ENCODE measurements around the gene USP40.

USP40 gene

DNA sequence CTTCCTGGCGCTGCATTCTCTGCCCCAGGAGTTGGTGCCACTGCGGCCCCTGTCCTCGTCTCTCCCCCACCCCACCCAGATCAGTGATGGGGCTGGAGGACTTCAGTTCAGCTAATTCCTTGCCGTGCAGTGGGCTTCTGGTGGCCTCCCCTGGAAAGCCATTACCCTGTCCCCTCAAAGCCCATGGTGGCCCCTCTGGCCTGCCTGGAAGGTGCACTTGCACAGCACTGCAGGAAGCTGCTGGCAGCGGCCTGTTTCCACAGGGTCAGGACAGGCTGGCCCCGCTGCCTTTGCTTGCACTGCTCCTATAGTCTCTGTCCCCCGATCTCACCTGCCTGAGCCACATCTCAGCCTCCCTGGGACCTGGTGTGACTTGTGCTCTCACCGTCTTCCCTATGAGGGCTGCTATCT lies 105.1 kb downstream of the USP40 start:
- POLR2A ChIA-PET = no interaction called here
- TF ChIP-seq FOXK2 (IDR thresholded peaks at IDR 0.05) = no peak
- TF ChIP-seq SP1 (IDR thresholded peaks at IDR 0.05) = no peak
- TF ChIP-seq BHLHE40 (IDR thresholded peaks at IDR 0.05; ENCODE audit: borderline replicate concordance) = no peak
- no peak for TF ChIP-seq LEF1 (IDR thresholded peaks at IDR 0.05; ENCODE audit: borderline replicate concordance)
- TF ChIP-seq NFRKB (IDR thresholded peaks at IDR 0.05) = no peak
- TF ChIP-seq ELF4 (IDR thresholded peaks at IDR 0.05) = no peak
- TF ChIP-seq FOXM1 (IDR thresholded peaks at IDR 0.05; ENCODE audit: borderline replicate concordance) = no peak
- no peak for TF ChIP-seq SUZ12 (IDR thresholded peaks at IDR 0.05)
- TF ChIP-seq L3MBTL2 (conservative IDR thresholded peaks at IDR 0.05) = no peak
- no peak for TF ChIP-seq TARDBP (IDR thresholded peaks at IDR 0.05)
- TF ChIP-seq CTBP1 (IDR thresholded peaks at IDR 0.05; ENCODE audit: borderline replicate concordance) = no peak
- TF ChIP-seq, protein P1, sequence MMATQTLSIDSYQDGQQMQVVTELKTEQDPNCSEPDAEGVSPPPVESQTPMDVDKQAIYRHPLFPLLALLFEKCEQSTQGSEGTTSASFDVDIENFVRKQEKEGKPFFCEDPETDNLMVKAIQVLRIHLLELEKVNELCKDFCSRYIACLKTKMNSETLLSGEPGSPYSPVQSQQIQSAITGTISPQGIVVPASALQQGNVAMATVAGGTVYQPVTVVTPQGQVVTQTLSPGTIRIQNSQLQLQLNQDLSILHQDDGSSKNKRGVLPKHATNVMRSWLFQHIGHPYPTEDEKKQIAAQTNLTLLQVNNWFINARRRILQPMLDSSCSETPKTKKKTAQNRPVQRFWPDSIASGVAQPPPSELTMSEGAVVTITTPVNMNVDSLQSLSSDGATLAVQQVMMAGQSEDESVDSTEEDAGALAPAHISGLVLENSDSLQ (IDR thresholded peaks at IDR 0.05) = no peak
- TF ChIP-seq ZNF384 (IDR thresholded peaks at IDR 0.05) = no peak
- no peak for TF ChIP-seq HDGF (IDR thresholded peaks at IDR 0.05; ENCODE audit: borderline replicate concordance)
- no peak for TF ChIP-seq FOXA1 (IDR thresholded peaks at IDR 0.05)
- no peak for TF ChIP-seq ARNT (IDR thresholded peaks at IDR 0.05)
- CTCF ChIA-PET = no interaction called here
- DNase-seq (ENCODE audit: extremely low spot score) = no peak

DNA sequence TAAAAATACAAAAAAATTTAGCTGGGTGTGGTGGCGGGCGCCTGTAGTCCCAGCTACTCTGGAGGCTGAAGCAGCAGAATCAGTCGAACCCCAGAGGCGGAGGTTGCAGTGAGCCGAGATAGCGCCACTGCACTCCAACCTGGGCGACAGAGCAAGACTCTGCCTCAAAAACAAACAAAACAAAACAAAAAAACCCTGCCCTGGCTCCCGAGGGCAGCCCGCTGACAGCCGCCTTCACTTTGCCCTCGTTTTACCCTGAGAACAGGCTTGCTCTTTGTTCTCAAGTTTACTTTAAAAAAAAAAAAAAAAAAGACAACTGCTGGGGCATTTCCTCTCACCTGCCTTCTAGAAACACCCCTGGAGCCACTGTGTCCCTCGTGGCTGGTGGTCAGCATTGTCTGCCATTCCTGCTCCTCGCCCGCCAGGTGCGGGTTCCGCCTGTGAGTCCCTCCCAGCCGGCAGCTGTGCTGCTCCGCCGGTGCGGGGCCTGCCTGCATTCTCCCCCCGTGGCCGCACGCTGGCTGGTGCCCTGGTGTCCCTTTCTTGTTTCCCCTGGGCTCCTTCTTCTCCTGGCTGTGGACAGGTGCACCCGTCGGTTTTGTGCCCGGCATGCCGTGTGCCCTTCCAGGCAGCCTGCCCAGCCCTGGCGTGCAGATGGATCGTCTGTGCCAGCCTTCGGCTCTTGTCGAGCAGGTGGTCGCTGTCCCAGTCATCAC lies 105.7 kb downstream of the USP40 start:
- no peak for TF ChIP-seq FOXK2 (IDR thresholded peaks at IDR 0.05)
- TF ChIP-seq BHLHE40 (IDR thresholded peaks at IDR 0.05; ENCODE audit: borderline replicate concordance) = no peak
- TF ChIP-seq, protein P1 (IDR thresholded peaks at IDR 0.05) = no peak
- no peak for TF ChIP-seq CTBP1 (IDR thresholded peaks at IDR 0.05; ENCODE audit: borderline replicate concordance)
- TF ChIP-seq L3MBTL2 (conservative IDR thresholded peaks at IDR 0.05) = no peak
- TF ChIP-seq TARDBP (IDR thresholded peaks at IDR 0.05) = no peak
- no peak for TF ChIP-seq ZNF384 (IDR thresholded peaks at IDR 0.05)
- no peak for TF ChIP-seq NFRKB (IDR thresholded peaks at IDR 0.05)
- TF ChIP-seq FOXM1 (IDR thresholded peaks at IDR 0.05; ENCODE audit: borderline replicate concordance) = no peak
- no peak for TF ChIP-seq LEF1 (IDR thresholded peaks at IDR 0.05; ENCODE audit: borderline replicate concordance)
- TF ChIP-seq HDGF (IDR thresholded peaks at IDR 0.05; ENCODE audit: borderline replicate concordance) = no peak
- TF ChIP-seq ELF4 (IDR thresholded peaks at IDR 0.05) = no peak
- TF ChIP-seq ARNT (IDR thresholded peaks at IDR 0.05) = no peak
- POLR2A ChIA-PET = no interaction called here
- no peak for DNase-seq (ENCODE audit: extremely low spot score)
- CTCF ChIA-PET = no interaction called here

DNA sequence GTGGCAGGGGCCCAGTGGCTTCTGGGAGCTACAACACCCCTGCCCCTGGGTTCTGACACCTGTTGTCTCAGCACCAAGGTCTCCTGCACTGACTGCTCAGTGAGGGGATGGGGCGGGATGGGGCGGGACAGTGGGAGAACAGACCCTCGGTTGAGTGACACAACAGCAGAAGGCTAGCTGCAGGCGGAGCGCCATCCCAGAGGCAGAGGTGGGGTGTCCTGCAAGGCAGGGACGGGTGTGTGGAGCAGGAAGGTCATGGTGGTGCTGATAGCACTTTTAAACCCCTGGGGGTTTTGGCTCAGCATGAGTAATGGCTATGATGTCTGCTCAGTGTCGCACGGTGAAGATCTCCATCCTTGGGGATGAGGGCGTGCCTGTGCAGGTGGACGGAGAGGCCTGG lies 107.2 kb downstream of the USP40 start:
- CTCF ChIA-PET = no interaction called here
- no peak for DNase-seq (ENCODE audit: extremely low spot score)
- POLR2A ChIA-PET = no interaction called here
- TF ChIP-seq SUZ12 (IDR thresholded peaks at IDR 0.05) (no peak), ARNT (IDR thresholded peaks at IDR 0.05) (no peak), CTBP1 (IDR thresholded peaks at IDR 0.05; ENCODE audit: borderline replicate concordance) (no peak), LEF1 (IDR thresholded peaks at IDR 0.05; ENCODE audit: borderline replicate concordance) (no peak), BHLHE40 (IDR thresholded peaks at IDR 0.05; ENCODE audit: borderline replicate concordance) (no peak), L3MBTL2 (conservative IDR thresholded peaks at IDR 0.05) (no peak), HDGF (IDR thresholded peaks at IDR 0.05; ENCODE audit: borderline replicate concordance) (no peak), NFRKB (IDR thresholded peaks at IDR 0.05) (no peak), FOXK2 (IDR thresholded peaks at IDR 0.05) (no peak), ELF4 (IDR thresholded peaks at IDR 0.05) (no peak), ZNF384 (IDR thresholded peaks at IDR 0.05) (no peak), FOXM1 (IDR thresholded peaks at IDR 0.05; ENCODE audit: borderline replicate concordance) (no peak), TARDBP (IDR thresholded peaks at IDR 0.05) (no peak), FOXA1 (IDR thresholded peaks at IDR 0.05) (no peak), SP1 (IDR thresholded peaks at IDR 0.05) (no peak)
- TF ChIP-seq, protein P1 (IDR thresholded peaks at IDR 0.05) = no peak

DNA sequence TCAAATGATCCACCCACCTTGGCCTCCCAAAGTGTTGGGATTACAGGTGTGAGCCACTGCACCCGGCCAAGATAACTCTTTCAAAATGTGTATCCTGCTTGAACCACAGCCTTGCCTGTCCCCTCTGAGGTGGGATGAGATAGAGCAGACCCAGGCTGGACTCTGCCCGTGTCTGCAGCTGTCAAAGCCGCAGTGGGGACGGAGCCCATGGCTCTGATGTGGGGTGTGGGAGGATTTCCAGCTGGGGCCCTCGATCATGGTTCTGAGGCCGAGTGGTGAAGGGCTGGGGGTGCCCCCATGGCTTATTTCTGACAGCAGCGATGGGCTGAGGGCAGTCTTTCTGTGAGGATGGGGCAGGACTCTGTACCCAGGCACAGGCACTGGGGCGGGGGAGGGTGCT lies 107.8 kb downstream of the USP40 start:
- POLR2A ChIA-PET = no interaction called here

DNA sequence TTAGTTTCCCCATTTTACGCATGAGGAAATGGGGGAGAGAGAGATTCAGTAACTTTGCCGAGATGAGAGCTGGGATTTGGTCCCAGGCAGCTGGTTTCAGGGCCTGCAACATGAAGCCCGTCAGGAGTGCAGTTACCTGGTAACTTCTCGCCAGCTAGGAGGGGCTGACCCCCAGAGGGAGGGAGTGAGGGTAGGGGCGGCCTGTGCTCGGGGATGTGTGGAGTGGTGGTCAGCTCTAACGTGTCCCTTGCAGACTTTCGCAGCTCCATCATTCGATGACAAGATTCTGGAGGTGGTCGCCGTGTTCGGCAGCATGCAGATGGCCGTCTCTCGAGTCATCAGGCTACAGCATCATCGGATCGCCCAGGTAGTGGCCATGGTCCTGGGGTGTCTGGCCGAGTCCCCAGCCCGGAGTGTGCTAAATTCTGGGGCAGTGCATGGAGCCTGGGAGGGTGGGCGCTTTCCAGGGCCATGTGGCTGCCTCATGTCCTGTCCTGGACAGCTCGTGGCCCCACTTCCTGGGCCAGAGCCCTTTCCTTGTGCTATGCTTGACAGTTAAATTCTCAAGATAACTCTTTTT lies 108.5 kb downstream of the USP40 start:
- no peak for TF ChIP-seq L3MBTL2 (conservative IDR thresholded peaks at IDR 0.05)
- no peak for TF ChIP-seq BHLHE40 (IDR thresholded peaks at IDR 0.05; ENCODE audit: borderline replicate concordance)
- TF ChIP-seq ARNT (IDR thresholded peaks at IDR 0.05) = no peak
- TF ChIP-seq CTBP1 (IDR thresholded peaks at IDR 0.05; ENCODE audit: borderline replicate concordance) = no peak
- TF ChIP-seq ZNF384 (IDR thresholded peaks at IDR 0.05) = no peak
- no peak for TF ChIP-seq LEF1 (IDR thresholded peaks at IDR 0.05; ENCODE audit: borderline replicate concordance)
- no peak for TF ChIP-seq FOXA1 (IDR thresholded peaks at IDR 0.05)
- TF ChIP-seq FOXK2 (IDR thresholded peaks at IDR 0.05) = no peak
- TF ChIP-seq FOXM1 (IDR thresholded peaks at IDR 0.05; ENCODE audit: borderline replicate concordance) = no peak
- TF ChIP-seq NFRKB (IDR thresholded peaks at IDR 0.05) = no peak
- TF ChIP-seq ELF4 (IDR thresholded peaks at IDR 0.05) = no peak
- TF ChIP-seq TARDBP (IDR thresholded peaks at IDR 0.05) = no peak
- no peak for TF ChIP-seq SP1 (IDR thresholded peaks at IDR 0.05)
- no peak for TF ChIP-seq SUZ12 (IDR thresholded peaks at IDR 0.05)
- TF ChIP-seq, protein P1 (IDR thresholded peaks at IDR 0.05) = no peak
- TF ChIP-seq HDGF (IDR thresholded peaks at IDR 0.05; ENCODE audit: borderline replicate concordance) = no peak
- no peak for DNase-seq (ENCODE audit: extremely low spot score)
- CTCF ChIA-PET = interaction anchor here (0.6 kb wide), 1 partner anchor 11 kb away, joined by 3 read pairs; no protein-coding TSS in a partner anchor
- POLR2A ChIA-PET = no interaction called here

More for the DNA sequence above, 107.8 kb downstream of the USP40 start:
- no peak for TF ChIP-seq NFRKB (IDR thresholded peaks at IDR 0.05)
- no peak for TF ChIP-seq ARNT (IDR thresholded peaks at IDR 0.05)
- TF ChIP-seq, protein P1 (IDR thresholded peaks at IDR 0.05) = no peak
- TF ChIP-seq BHLHE40 (IDR thresholded peaks at IDR 0.05; ENCODE audit: borderline replicate concordance) = no peak
- no peak for TF ChIP-seq LEF1 (IDR thresholded peaks at IDR 0.05; ENCODE audit: borderline replicate concordance)
- TF ChIP-seq SUZ12 (IDR thresholded peaks at IDR 0.05) = no peak
- TF ChIP-seq FOXM1 (IDR thresholded peaks at IDR 0.05; ENCODE audit: borderline replicate concordance) = no peak
- DNase-seq (ENCODE audit: extremely low spot score) = no peak
- CTCF ChIA-PET = no interaction called here

Measured in HEK293T (cell line).